Stomach (tissue), 9 donors: ENCODE results near the gene ZNF831. TPM values are rescaled to one million over a fixed set of nuclear protein-coding genes. Genes with fewer than 3 reads are reported as not detected.

Experiments
- DNase-seq, 2 donors: peaks; one replicate each; pipeline versions ENCODE4 v3.0.0 to v3.0.0-alpha.2; 2013 to 2019
- H3K27ac ChIP-seq, 5 donors: fragments of 200-600 bp in 4 of 5; sonication (generic) in 4 of 5; one replicate each; pipeline ENCODE4 v1.5.1; 2013 to 2019; ENCODE audit warnings: mild to moderate bottlenecking in 1 of 5, moderate library complexity in 1 of 5
- H3K27me3 ChIP-seq, 3 donors: fragments of 200-600 bp; sonication (generic); one replicate each; pipeline ENCODE4 v1.5.1; 2017 to 2019; ENCODE audit warnings: mixed run types in 1 of 3
- H3K36me3 ChIP-seq, 4 donors: fragments of 200-600 bp; sonication (generic); 1 replicate in 3 of 4; 2 replicates in 1 of 4; pipeline ENCODE4 v1.5.1; 2016 to 2019
- H3K4me1 ChIP-seq, 4 donors: fragments of 200-600 bp; sonication (generic); one replicate each; pipeline ENCODE4 v1.5.1; 2016 to 2019
- H3K4me3 ChIP-seq, 4 donors: fragments of 200-600 bp; sonication (generic) in 3 of 4; one replicate each; pipeline ENCODE4 v1.5.1; 2016 to 2019; ENCODE audit warnings: mild to moderate bottlenecking in 1 of 4
- H3K9me3 ChIP-seq, 4 donors: fragments of 200-600 bp; sonication (generic); one replicate each; pipeline ENCODE4 v1.5.1; 2016 to 2019
- EP300 ChIP-seq: sonication (generic); formaldehyde crosslinking; IDR thresholded peaks from one replicate; pipeline ENCODE4 v1.6.1; 2017; ENCODE audit warnings: antibody characterized with exemption
- POLR2A ChIP-seq, 4 donors: fragments of 450-650 bp; IDR thresholded peaks; one replicate each; pipeline ENCODE4 v1.6.1; 2016; ENCODE audit warnings: antibody characterized with exemption in 4 of 4, control low read depth in 2 of 4, mild to moderate bottlenecking in 1 of 4, moderate library complexity in 1 of 4
- POLR2AphosphoS5 ChIP-seq, 3 donors: sonication (generic); formaldehyde crosslinking; IDR thresholded peaks; one replicate each; pipeline ENCODE4 v1.6.1; 2016; ENCODE audit warnings: antibody characterized with exemption in 3 of 3
- WGBS, 5 donors: extraction: QIAGEN DNeasy Blood & Tissue Kit in 3 of 5; methylation state at CpG; one replicate each; pipeline versions ENCODE4 v1.1.5 to v1.1.7; 2013 to 2018; 5-methylcytosine and 5-hydroxymethylcytosine counted together
- intact Hi-C: fragments of 100-400 bp; cut with DNase I; formaldehyde crosslinking; loops from one replicate; pipeline ENCODE4 v1.15.1; 2023; ENCODE audit warnings: low total_unique reads
- polyA plus RNA-seq, 3 donors: library from polyadenylated mRNA; stranded (reverse); fragments of 200-250 nt; gene quantifications; one replicate each; pipeline ENCODE4 v1.2.3, GENCODE V29; 2013
- total RNA-seq, 5 donors: library from RNA; depleted of rRNA; stranded (reverse); fragments of >200 nt; gene quantifications; one replicate each; pipeline versions ENCODE4 v1.1.0 to v1.2.3, GENCODE V29; 2014 to 2016
- TF ChIP-seq, protein P1 (sequence below), 7 experiments: fragments of 450-650 bp in 4 of 7; fragments of 200-600 bp in 3 of 7; sonication (generic) in 3 of 7; IDR thresholded peaks; one replicate each; pipeline ENCODE4 v1.5.1; 2016 to 2019; ENCODE audit warnings: antibody characterized with exemption in 7 of 7, control low read depth in 2 of 7, mild to moderate bottlenecking in 1 of 7
- donor health status: healthy with polysubstance abuse.
- donor health status: Bipolar disorder and iron deficiency.
- donor health status: healthy.

Gene ZNF831
- total and polyA plus RNA-seq, 8 donors, result under 0.01 to 2.9 (median 0.31) TPM; not detected in 1

DNA sequence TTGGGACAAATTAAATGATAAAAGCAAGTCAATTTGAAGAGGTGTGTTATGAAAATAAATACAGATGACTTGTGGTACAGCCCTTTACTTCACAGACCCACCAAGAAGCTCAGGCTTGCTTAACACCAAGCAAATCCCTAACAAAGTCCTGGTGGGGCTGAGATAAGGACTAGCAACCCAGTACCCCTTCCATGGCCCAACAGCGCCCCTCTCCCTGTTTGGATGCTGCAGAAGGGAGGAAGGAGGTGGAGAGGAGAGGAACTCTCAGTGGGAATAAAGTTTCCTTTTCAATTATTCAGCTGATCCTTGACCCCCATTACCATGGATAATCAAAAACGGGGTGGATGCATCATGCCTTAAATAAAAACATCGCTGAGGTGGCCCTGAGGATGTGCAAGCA is 4.5 kb upstream of the ZNF831 start:
- intact Hi-C loops, result no loop called here
- no peak for DNase-seq
- peak overlapping the region in 1 of 5 donors; percentile 67 for H3K27ac ChIP-seq

DNA sequence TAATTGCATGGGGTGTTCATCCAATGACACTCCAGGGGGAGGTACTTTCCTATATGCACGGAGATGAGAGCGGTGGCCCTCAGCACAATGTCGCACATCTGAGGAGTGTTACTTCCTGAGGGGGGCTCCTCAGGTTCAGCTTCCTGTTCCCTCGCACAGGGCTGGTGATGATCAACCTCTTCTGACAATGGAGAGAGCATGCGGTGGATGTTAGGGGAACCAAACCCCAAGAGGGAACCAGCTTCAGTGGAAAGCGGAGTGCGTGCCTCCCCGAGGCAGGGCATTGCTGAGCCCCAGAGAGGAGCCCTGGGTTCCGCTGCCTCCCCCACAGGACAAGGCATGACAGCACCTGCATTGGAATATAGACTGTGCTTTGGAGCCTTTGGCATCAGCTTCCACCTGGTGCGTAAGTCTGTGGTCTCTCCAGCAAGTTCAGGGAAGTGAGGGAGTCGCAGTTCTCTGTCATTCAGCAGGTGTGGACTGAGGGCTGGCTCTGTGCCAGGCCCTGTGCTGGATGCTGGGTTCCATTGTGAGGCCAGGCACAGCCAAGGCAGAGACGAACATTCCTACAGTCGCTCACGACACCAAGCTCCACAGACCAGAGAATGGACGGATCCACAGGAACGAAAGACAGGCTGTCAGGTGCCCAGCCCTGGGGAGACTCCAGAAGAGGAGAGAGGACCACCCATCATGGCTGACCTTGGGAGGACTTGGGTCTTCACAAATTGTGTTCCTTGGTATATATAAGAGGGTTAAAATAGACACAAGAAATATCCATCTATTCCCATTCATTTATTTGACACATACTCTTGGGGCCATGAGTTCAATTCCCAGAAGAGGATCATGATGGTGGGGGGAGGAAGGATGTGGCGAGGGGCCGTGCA is 3.9 kb upstream of the ZNF831 start:
- no peaks in the 10 kb centered on the region for H3K36me3 ChIP-seq
- H3K4me3 ChIP-seq, result peak overlapping the region in 2 of 4 donors; percentile 4 to 18
- intact Hi-C loops, result no loop called here
- WGBS, 5 donors, result 66 to 83% (median 71%) methylated on average over 18 of the region's 18 CpGs
- peak overlapping the region; percentile 47 to 67 (median 57) for H3K27ac ChIP-seq
- H3K27me3 ChIP-seq, result peaks cover 0 to 20% (median 0%) of the 10 kb centered on the region in 3 donors
- peaks cover 0 to 14% (median 12%) of the 10 kb centered on the region in 4 donors for H3K4me1 ChIP-seq
- no peaks in the 10 kb centered on the region for H3K9me3 ChIP-seq
- peak in 1 of 2 donors; percentile 66 for DNase-seq
- TF ChIP-seq EP300, result no peak
- peak in 1 of 3 donors; percentile 31 for TF ChIP-seq POLR2AphosphoS5 (IDR thresholded peaks at IDR 0.05)

More for the DNA sequence above, 4.5 kb upstream of the ZNF831 start:
- Histone ChIP-seq H3K36me3 (no peaks in the 10 kb centered on the region), H3K4me1 (peaks cover 0 to 14% (median 12%) of the 10 kb centered on the region in 4 donors), H3K27me3 (peaks cover 0 to 20% (median 0%) of the 10 kb centered on the region in 3 donors), H3K4me3 (no peak overlapping the region), H3K9me3 (no peaks in the 10 kb centered on the region)
- 56 to 66% (median 63%) methylated on average over 3 of the region's 3 CpGs for WGBS, 5 donors
- TF ChIP-seq EP300 (no peak), POLR2A (IDR thresholded peaks at IDR 0.05) (no peak), POLR2AphosphoS5 (IDR thresholded peaks at IDR 0.05) (no peak)
- TF ChIP-seq, protein P1, sequence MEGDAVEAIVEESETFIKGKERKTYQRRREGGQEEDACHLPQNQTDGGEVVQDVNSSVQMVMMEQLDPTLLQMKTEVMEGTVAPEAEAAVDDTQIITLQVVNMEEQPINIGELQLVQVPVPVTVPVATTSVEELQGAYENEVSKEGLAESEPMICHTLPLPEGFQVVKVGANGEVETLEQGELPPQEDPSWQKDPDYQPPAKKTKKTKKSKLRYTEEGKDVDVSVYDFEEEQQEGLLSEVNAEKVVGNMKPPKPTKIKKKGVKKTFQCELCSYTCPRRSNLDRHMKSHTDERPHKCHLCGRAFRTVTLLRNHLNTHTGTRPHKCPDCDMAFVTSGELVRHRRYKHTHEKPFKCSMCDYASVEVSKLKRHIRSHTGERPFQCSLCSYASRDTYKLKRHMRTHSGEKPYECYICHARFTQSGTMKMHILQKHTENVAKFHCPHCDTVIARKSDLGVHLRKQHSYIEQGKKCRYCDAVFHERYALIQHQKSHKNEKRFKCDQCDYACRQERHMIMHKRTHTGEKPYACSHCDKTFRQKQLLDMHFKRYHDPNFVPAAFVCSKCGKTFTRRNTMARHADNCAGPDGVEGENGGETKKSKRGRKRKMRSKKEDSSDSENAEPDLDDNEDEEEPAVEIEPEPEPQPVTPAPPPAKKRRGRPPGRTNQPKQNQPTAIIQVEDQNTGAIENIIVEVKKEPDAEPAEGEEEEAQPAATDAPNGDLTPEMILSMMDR (IDR thresholded peaks at IDR 0.05), result no peak

DNA sequence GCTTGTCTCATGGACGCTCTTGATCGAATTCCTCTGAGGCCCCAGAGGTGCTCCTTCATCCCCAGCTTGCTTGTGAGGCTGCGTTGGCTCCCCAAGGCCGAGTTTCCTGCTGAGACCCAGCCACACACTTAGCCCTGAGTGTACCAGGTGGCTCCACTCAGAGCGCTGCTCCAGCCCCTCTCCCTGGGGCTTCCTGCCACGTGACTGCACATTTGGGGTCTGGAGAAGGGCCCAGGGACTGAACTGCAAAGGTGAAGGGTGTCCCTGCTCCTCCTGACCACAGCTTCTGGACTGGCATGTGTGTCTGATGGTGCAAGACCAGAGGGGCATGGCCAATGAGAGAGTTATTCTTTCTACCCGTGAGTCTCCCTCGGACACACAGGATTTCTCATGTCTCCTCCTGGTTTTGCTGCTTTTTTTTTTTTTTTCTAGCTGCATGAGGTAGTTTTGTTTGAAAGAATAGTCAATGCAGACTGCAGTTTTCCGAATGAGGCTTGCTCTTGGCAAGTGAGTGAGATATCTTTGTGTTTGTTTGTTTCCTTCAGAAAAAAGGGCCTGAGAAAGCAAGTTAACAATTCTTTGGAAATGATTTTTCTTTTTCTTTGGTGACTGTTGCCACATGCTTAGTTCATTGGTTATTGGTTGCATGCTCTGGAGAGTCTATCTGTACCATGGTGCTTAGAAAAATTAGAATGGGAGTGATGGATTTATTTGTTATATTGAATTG is 3.1 kb upstream of the ZNF831 start:
- TF ChIP-seq EP300 (no peak), POLR2AphosphoS5 (IDR thresholded peaks at IDR 0.05) (no peak), POLR2A (IDR thresholded peaks at IDR 0.05) (no peak)
- TF ChIP-seq, protein P1 (IDR thresholded peaks at IDR 0.05), result no peak
- 39 to 61% (median 52%) methylated on average over 7 to 9 of the region's 9 CpGs for WGBS, 5 donors
- Histone ChIP-seq H3K9me3 (no peaks in the 10 kb centered on the region), H3K27me3 (peaks cover 0 to 20% (median 0%) of the 10 kb centered on the region in 3 donors), H3K4me1 (peaks cover 0 to 14% (median 12%) of the 10 kb centered on the region in 4 donors), H3K27ac (peak overlapping the region; percentile 47 to 67 (median 57)), H3K4me3 (peak overlapping the region in 1 of 4 donors; percentile 4), H3K36me3 (no peaks in the 10 kb centered on the region)
- DNase-seq, result peak in 1 of 2 donors; percentile 39
- intact Hi-C loops, result no loop called here

DNA sequence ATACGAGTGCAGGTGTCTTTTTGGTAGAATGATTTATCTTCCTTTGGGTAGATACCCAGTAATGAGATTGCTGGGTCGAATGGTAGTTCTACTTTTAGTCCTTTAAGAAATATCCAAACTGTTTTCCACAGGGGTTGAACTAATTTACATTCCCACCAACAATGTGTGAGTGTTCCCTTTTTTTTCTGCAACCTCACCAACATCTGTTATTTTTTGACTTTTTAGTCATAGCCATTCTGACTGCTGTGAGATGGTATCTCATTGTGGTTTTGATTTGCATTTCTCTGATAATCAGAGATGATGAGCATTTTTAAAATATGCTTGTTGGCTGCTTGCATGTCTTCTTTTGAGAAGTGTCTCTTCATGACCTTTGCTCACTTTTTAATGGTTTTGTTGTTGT is 1.9 kb upstream of the ZNF831 start:
- Histone ChIP-seq H3K4me3 (no peak overlapping the region), H3K36me3 (no peaks in the 10 kb centered on the region), H3K9me3 (no peaks in the 10 kb centered on the region), H3K4me1 (peaks cover 0 to 14% (median 12%) of the 10 kb centered on the region in 4 donors), H3K27ac (peak overlapping the region in 1 of 5 donors; percentile 61), H3K27me3 (peaks cover 0 to 20% (median 0%) of the 10 kb centered on the region in 3 donors)
- DNase-seq, result no peak
- intact Hi-C loops, result no loop called here
- no peak for TF ChIP-seq EP300
- TF ChIP-seq, protein P1 (IDR thresholded peaks at IDR 0.05), result no peak
- TF ChIP-seq POLR2A (IDR thresholded peaks at IDR 0.05), result no peak
- no peak for TF ChIP-seq POLR2AphosphoS5 (IDR thresholded peaks at IDR 0.05)
- 48 to 73% (median 57%) methylated on average over 2 of the region's 2 CpGs for WGBS, 5 donors
